OCI-LY7 (cell line): ENCODE data around the gene UBE2N. TPM values are rescaled to one million over a fixed set of nuclear protein-coding genes. Genes with fewer than 3 reads are reported as not detected.
"Not testable (repeated sequence)": the region's sequence is repeated elsewhere in the genome, so short reads cannot be mapped to it uniquely, and the experiment has no call there.

Source experiments
- BruUV-seq: library from RNA; stranded (reverse); fragments of 400-500 nt; replicated peaks from 2 replicates; lab custom pipeline; 2021; lab: Mats Ljungman, UMichigan
- CTCF ChIA-PET: fragments of 300-600 bp; sonication (Branson Sonifier 250); formaldehyde crosslinking; loops from one replicate; lab custom pipeline; 2022; ENCODE audit warnings: antibody characterized with exemption; ENCODE audit not compliant: unreplicated experiment; lab: Charles Lee
- POLR2A ChIA-PET: fragments of 300-600 bp; sonication (Branson Sonifier 250); formaldehyde crosslinking; loops from one replicate; lab custom pipeline; 2022; ENCODE audit warnings: antibody characterized with exemption; lab: Charles Lee
- DNase-seq: peaks from one replicate; pipeline ENCODE4 v3.0.0-alpha.2; 2015; ENCODE audit warnings: low spot score
- H2AFZ ChIP-seq: fragments of 200-600 bp; sonication (generic), shearing (Covaris generic); 2 replicates; pipeline ENCODE4 v1.6.1; 2014; ENCODE audit warnings: mild to moderate bottlenecking, antibody characterized with exemption, low read length, moderate library complexity
- H3K27ac ChIP-seq: fragments of 200-600 bp; sonication (generic); 2 replicates; pipeline ENCODE4 v1.5.1; 2014; ENCODE audit warnings: mixed run types, low read depth, mild to moderate bottlenecking, moderate library complexity, low read length, inconsistent platforms; ENCODE audit not compliant: poor library complexity, severe bottlenecking
- H3K36me3 ChIP-seq: fragments of 200-600 bp; sonication (generic); 2 replicates; pipeline ENCODE4 v1.6.1; 2014; ENCODE audit warnings: mild to moderate bottlenecking, antibody characterized with exemption, low read length, moderate library complexity, mixed read lengths; ENCODE audit not compliant: insufficient read depth
- H3K4me1 ChIP-seq: fragments of 200-600 bp; sonication (generic); 2 replicates; pipeline ENCODE4 v1.5.1; 2014; ENCODE audit warnings: mild to moderate bottlenecking, low read length; ENCODE audit not compliant: insufficient read depth, poor library complexity, severe bottlenecking
- H3K4me2 ChIP-seq: fragments of 200-600 bp; sonication (generic); 2 replicates; pipeline ENCODE4 v1.6.1; 2014; ENCODE audit warnings: mild to moderate bottlenecking, low read length
- H3K4me3 ChIP-seq: fragments of 200-600 bp; sonication (generic); 2 replicates; pipeline ENCODE4 v1.5.1; 2014; ENCODE audit warnings: mild to moderate bottlenecking, low read depth, low read length; ENCODE audit not compliant: poor library complexity, severe bottlenecking
- H3K79me2 ChIP-seq: fragments of 200-600 bp; sonication (generic); 2 replicates; pipeline ENCODE4 v1.6.1; 2016; ENCODE audit warnings: low read depth, mild to moderate bottlenecking, low read length, moderate library complexity, mixed read lengths; ENCODE audit not compliant: insufficient read depth
- H3K9me2 ChIP-seq: fragments of 200-600 bp; sonication (generic); 2 replicates; pipeline ENCODE4 v1.6.1; 2016; ENCODE audit warnings: mild to moderate bottlenecking, low read length, mixed read lengths; ENCODE audit not compliant: insufficient read depth
- H3K9me3 ChIP-seq: fragments of 200-600 bp; sonication (generic); 2 replicates; pipeline ENCODE4 v1.6.1; 2014; ENCODE audit warnings: mild to moderate bottlenecking, mixed run types, low read length, mixed read lengths
- H4K20me1 ChIP-seq: fragments of 200-600 bp; sonication (generic); 2 replicates; pipeline ENCODE4 v1.6.1; 2014; ENCODE audit warnings: mild to moderate bottlenecking, antibody characterized with exemption, low read length, moderate library complexity, mixed read lengths; ENCODE audit not compliant: insufficient read depth
- EZH2phosphoT487 ChIP-seq: fragments of 200-600 bp; sonication (generic); IDR thresholded peaks from 2 replicates; pipeline ENCODE4 v1.6.1; 2018; ENCODE audit warnings: low read depth, borderline replicate concordance, mild to moderate bottlenecking, mixed run types, antibody characterized with exemption, low read length, moderate library complexity, mixed read lengths
- intact Hi-C: fragments of 100-400 bp; cut with micrococcal nuclease; formaldehyde crosslinking; loops from one replicate; pipeline ENCODE4 v1.10.0; 2022; ENCODE audit not compliant: unreplicated experiment
- total RNA-seq, 2 experiments: library from RNA; depleted of rRNA in 1 of 2; stranded (reverse); fragments of >200 nt in 1 of 2; shearing (Covaris generic) in 1 of 2; gene quantifications; 2 replicates each; pipeline ENCODE4 v1.2.3, GENCODE V29; 2014 to 2022
- TF ChIP-seq, protein P1 (sequence below): fragments of 200-600 bp; sonication (generic); conservative IDR thresholded peaks from 2 replicates; pipeline ENCODE4 v1.5.1; 2014; ENCODE audit warnings: mild to moderate bottlenecking, antibody characterized with exemption, low read length, moderate library complexity, mixed read lengths

UBE2N gene
- total RNA-seq, 2 experiments from 2014 or later: 153 to 214 TPM

DNA sequence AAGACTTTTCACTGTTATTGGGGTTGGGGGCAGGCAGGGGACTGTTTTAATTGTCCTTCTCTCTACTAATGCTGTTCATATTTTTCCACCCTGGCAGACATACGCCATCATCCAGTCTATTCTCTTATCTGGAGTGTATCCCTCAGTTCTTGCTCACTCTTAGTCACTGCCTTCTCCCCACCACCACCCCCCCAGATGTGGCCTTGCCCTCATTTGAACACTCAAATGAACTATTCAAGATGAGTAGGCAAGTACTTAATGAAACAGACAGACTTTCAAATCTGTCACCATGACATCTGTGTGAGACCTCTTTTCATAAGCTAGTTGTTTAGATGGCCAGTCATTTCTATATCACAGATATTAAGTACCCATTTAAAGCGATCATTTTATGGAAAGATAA lies 54.0 kb downstream of the UBE2N start:
- ChIA-PET POLR2A (interaction anchor here (0.5 to 0.7 kb wide), 3 partner anchors 9 to 457 kb away, joined by 3 to 5 read pairs (median 3); no protein-coding TSS in a partner anchor), CTCF (no interaction called here)
- Histone ChIP-seq H4K20me1 (0 out of 2 replicates have a peak, but pooled peaks cover 5% of the 10 kb centered on the region), H3K36me3 (peaks cover 31% of the 10 kb centered on the region), H2AFZ (no peak overlapping the region), H3K4me1 (peaks cover 22% of the 10 kb centered on the region), H3K9me3 (no peaks in the 10 kb centered on the region), H3K4me2 (no peak overlapping the region), H3K79me2 (peaks cover 55% of the 10 kb centered on the region; the same call in 1 of the 2 replicates), H3K4me3 (no peak overlapping the region), H3K27ac (no peak overlapping the region), H3K9me2 (no peaks in the 10 kb centered on the region)
- BruUV-seq: no TSS peak
- DNase-seq: no peak
- intact Hi-C loops: no loop called here
- TF ChIP-seq, protein P1, sequence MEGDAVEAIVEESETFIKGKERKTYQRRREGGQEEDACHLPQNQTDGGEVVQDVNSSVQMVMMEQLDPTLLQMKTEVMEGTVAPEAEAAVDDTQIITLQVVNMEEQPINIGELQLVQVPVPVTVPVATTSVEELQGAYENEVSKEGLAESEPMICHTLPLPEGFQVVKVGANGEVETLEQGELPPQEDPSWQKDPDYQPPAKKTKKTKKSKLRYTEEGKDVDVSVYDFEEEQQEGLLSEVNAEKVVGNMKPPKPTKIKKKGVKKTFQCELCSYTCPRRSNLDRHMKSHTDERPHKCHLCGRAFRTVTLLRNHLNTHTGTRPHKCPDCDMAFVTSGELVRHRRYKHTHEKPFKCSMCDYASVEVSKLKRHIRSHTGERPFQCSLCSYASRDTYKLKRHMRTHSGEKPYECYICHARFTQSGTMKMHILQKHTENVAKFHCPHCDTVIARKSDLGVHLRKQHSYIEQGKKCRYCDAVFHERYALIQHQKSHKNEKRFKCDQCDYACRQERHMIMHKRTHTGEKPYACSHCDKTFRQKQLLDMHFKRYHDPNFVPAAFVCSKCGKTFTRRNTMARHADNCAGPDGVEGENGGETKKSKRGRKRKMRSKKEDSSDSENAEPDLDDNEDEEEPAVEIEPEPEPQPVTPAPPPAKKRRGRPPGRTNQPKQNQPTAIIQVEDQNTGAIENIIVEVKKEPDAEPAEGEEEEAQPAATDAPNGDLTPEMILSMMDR: no peak
- no peak for TF ChIP-seq EZH2phosphoT487

DNA sequence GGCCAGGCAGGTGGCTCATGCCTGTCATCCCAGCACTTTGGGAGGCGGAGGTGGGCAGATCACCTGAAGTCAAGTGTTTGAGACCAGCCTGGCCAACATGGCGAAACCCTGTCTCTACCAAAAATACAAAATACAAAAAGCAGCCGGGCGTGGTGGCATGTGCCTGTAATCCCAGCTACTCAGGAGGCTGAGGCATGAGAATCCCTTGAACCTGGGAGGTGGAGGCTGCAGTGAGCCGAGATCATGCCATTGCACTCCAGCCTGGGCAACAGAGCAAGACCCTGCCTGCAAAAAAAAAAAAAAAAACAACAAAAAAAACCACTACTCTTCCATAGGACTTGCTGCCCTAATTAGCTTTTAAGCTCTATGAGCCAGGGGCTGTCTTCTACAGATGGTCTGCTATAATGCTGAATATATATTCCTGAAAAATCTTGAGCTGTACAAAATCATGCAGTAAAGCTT lies 59.7 kb downstream of the UBE2N start:
- H3K79me2 ChIP-seq: peaks cover 66% of the 10 kb centered on the region
- H4K20me1 ChIP-seq: peaks cover 27% of the 10 kb centered on the region
- peaks cover 23% of the 10 kb centered on the region for H3K4me1 ChIP-seq
- ChIA-PET POLR2A (interaction anchor here (0.5 to 3.2 kb wide), 7 partner anchors 9 to 743 kb away, joined by 3 to 24 read pairs (median 6); no protein-coding TSS in a partner anchor), CTCF (interaction anchor here (1.1 kb wide), 1 partner anchor 284 kb away, joined by 3 read pairs; no protein-coding TSS in a partner anchor)
- H3K9me2 ChIP-seq, H2AFZ ChIP-seq, H3K4me2 ChIP-seq, H3K27ac ChIP-seq, intact Hi-C loops, DNase-seq, H3K9me3 ChIP-seq, H3K4me3 ChIP-seq, BruUV-seq: not testable (repeated sequence)
- H3K36me3 ChIP-seq: peaks cover 20% of the 10 kb centered on the region

DNA sequence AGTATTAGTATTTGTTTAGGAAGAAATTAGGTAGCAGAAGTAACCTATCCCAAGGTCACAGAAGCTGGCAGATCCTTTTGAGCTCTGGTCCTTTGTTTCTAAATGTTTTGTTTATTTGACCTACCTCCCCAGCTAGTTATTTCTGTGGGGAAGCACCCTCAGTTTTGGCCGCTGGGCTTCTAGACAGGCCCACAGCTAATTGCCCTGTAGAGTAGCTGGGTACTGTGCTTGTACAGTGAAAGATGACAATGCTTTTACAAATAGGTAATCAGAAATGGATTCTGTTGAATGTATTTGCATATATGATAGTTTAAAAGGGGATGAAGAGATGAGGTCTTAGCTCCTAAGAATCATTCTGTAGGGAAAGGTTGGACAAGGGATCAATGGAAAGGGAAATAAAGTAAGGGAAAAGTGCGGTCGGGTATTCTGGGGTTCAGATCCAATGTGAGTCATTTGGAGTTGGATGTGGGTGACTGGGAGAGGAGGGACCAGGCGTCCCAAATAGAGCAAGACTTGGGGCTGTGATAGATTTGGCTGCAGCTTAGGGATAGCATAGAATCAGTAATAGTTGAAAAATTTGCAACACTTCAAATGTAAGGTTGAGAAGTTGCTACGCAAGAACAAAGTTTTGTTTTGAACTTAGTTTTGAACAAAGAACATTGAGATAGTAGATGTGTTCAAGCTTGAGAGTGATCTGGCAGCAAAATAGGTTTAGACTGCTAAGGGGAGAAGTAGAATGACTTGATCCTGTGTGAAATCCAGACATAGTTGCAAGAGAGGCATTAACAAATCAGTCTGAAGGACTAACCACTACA lies 60.4 kb downstream of the UBE2N start:
- Histone ChIP-seq H4K20me1 (peaks cover 27% of the 10 kb centered on the region), H3K27ac (no peak overlapping the region), H3K36me3 (peaks cover 17% of the 10 kb centered on the region; the same call in 1 of the 2 replicates), H3K4me2 (peak overlapping the region; percentile 78), H3K4me3 (peak overlapping the region; percentile 14), H3K9me3 (no peaks in the 10 kb centered on the region), H3K4me1 (peaks cover 23% of the 10 kb centered on the region), H2AFZ (no peak overlapping the region), H3K79me2 (peaks cover 61% of the 10 kb centered on the region), H3K9me2 (no peaks in the 10 kb centered on the region)
- TF ChIP-seq EZH2phosphoT487: no peak
- TF ChIP-seq, protein P1: no peak
- BruUV-seq: no TSS peak
- ChIA-PET POLR2A (interaction anchor here (0.5 to 3.2 kb wide), 11 partner anchors 10 to 1595 kb away, joined by 3 to 24 read pairs (median 5); no protein-coding TSS in a partner anchor), CTCF (interaction anchor here (1.1 to 1.6 kb wide), 2 partner anchors 9 to 284 kb away, joined by 3 to 6 read pairs; no protein-coding TSS in a partner anchor)
- no peak for DNase-seq
- intact Hi-C loops: no loop called here
